IMR-90 (cell line): ENCODE results near the gene CD84. TPM values are rescaled to one million over a fixed set of nuclear protein-coding genes. Genes with fewer than 3 reads are reported as not detected.

ENCODE experiments used
- ATAC-seq: fragments of 200-7000 bp; cut with Tn5 transposase; 2 replicates; pipeline ENCODE4 v1.9.1; 2020; ENCODE audit warnings: low read depth, mild to moderate bottlenecking, moderate library complexity
- BruUV-seq: library from RNA; stranded (reverse); fragments of 400-500 nt; replicated peaks from 2 replicates; lab custom pipeline; 2021; lab: Mats Ljungman, UMichigan
- CTCF ChIA-PET: fragments of 300-600 bp; formaldehyde crosslinking; extraction: SDS; loops from one replicate; lab custom pipeline; 2021; ENCODE audit warnings: antibody characterized with exemption; lab: Yijun Ruan, JAX
- POLR2A ChIA-PET: fragments of 300-600 bp; sonication (Branson Sonifier 250); formaldehyde crosslinking; loops from one replicate; lab custom pipeline; 2022; ENCODE audit warnings: antibody characterized with exemption; ENCODE audit not compliant: unreplicated experiment; lab: Charles Lee
- DNase-seq: peaks from one replicate; pipeline ENCODE4 v3.0.0; 2013
- H2AFZ ChIP-seq: replicated peaks from 2 replicates; pipeline ENCODE3; 2013; ENCODE audit warnings: low read length, mild to moderate bottlenecking; ENCODE audit not compliant: poor library complexity
- H2AK5ac ChIP-seq: 2 replicates; pipeline ENCODE4 v1.6.1; 2013; ENCODE audit warnings: low read depth, low read length, inconsistent platforms
- H2AK9ac ChIP-seq: replicated peaks from 2 replicates; pipeline ENCODE3; 2013; ENCODE audit warnings: mild to moderate bottlenecking, low read depth, low read length, moderate library complexity; ENCODE audit not compliant: poor library complexity
- H2BK120ac ChIP-seq: 2 replicates; pipeline ENCODE4 v1.6.1; 2013; ENCODE audit warnings: low read depth, low read length, inconsistent platforms
- H2BK15ac ChIP-seq: 3 replicates; pipeline ENCODE4 v1.6.1; 2013; ENCODE audit warnings: low read depth, low read length, inconsistent platforms
- H2BK20ac ChIP-seq: 2 replicates; pipeline ENCODE4 v1.6.1; 2013; ENCODE audit warnings: low read depth, mild to moderate bottlenecking, inconsistent platforms, low read length, moderate library complexity
- H2BK5ac ChIP-seq: 2 replicates; pipeline ENCODE4 v1.6.1; 2013; ENCODE audit warnings: mild to moderate bottlenecking, low read depth, low read length, inconsistent platforms; ENCODE audit not compliant: poor library complexity, severe bottlenecking
- H3K14ac ChIP-seq: replicated peaks from 2 replicates; pipeline ENCODE4 v1.6.1; 2013; ENCODE audit warnings: low read depth, low read length, inconsistent platforms
- H3K18ac ChIP-seq: 2 replicates; pipeline ENCODE4 v1.6.1; 2013; ENCODE audit warnings: low read depth, low read length, control low read depth
- H3K23ac ChIP-seq: 2 replicates; pipeline ENCODE4 v1.6.1; 2013; ENCODE audit warnings: low read depth, low read length, inconsistent platforms
- H3K27ac ChIP-seq: 2 replicates; pipeline ENCODE4 v1.5.1; 2013; ENCODE audit warnings: mild to moderate bottlenecking, control low read depth, low read length; ENCODE audit not compliant: insufficient read depth
- H3K27me3 ChIP-seq: 2 replicates; pipeline ENCODE4 v1.6.1; 2013; ENCODE audit warnings: low read length; ENCODE audit not compliant: control insufficient read depth, insufficient read depth
- H3K36me3 ChIP-seq: 2 replicates; pipeline ENCODE4 v1.6.1; 2013; ENCODE audit warnings: low read length, mixed read lengths; ENCODE audit not compliant: control insufficient read depth, insufficient read depth
- H3K4ac ChIP-seq: 2 replicates; pipeline ENCODE4 v1.6.1; 2013; ENCODE audit warnings: low read depth, low read length, inconsistent platforms
- H3K4me1 ChIP-seq: 2 replicates; pipeline ENCODE4 v1.6.1; 2013; ENCODE audit warnings: low read length, mixed read lengths; ENCODE audit not compliant: control insufficient read depth, insufficient read depth
- H3K4me2 ChIP-seq: 2 replicates; pipeline ENCODE4 v1.6.1; 2013; ENCODE audit warnings: low read depth, mild to moderate bottlenecking, control low read depth, low read length, moderate library complexity
- H3K4me3 ChIP-seq: 2 replicates; pipeline ENCODE4 v1.5.1; 2013; ENCODE audit warnings: low read depth, mild to moderate bottlenecking, control low read depth, low read length, moderate library complexity; ENCODE audit not compliant: insufficient read depth
- H3K56ac ChIP-seq: 2 replicates; pipeline ENCODE4 v1.6.1; 2013; ENCODE audit warnings: low read length, inconsistent platforms; ENCODE audit not compliant: insufficient read depth; ENCODE audit errors: extremely low read depth
- H3K79me1 ChIP-seq, 2 experiments: 2 replicates each; pipeline ENCODE4 v1.6.1; 2013; ENCODE audit warnings: low read length in 2 of 2, inconsistent platforms in 1 of 2, low read depth in 1 of 2
- H3K9ac ChIP-seq: 2 replicates; pipeline ENCODE4 v1.6.1; 2013; ENCODE audit warnings: low read depth, low read length, control low read depth
- H3K9me1 ChIP-seq: 2 replicates; pipeline ENCODE4 v1.6.1; 2013; ENCODE audit warnings: low read length, inconsistent platforms; ENCODE audit not compliant: insufficient read depth
- H3K9me3 ChIP-seq: 2 replicates; pipeline ENCODE4 v1.6.1; 2013; ENCODE audit warnings: low read length; ENCODE audit not compliant: control insufficient read depth, insufficient read depth
- H4K20me1 ChIP-seq: 2 replicates; pipeline ENCODE4 v1.6.1; 2013; ENCODE audit warnings: low read length, inconsistent platforms; ENCODE audit not compliant: insufficient read depth
- H4K5ac ChIP-seq: 2 replicates; pipeline ENCODE4 v1.6.1; 2013; ENCODE audit warnings: mild to moderate bottlenecking, low read depth, low read length, control low read depth
- H4K8ac ChIP-seq, 2 experiments: 2 replicates each; pipeline ENCODE4 v1.6.1; 2013; ENCODE audit warnings: low read depth in 2 of 2, low read length in 2 of 2, control low read depth in 1 of 2, inconsistent platforms in 1 of 2
- H4K91ac ChIP-seq: 2 replicates; pipeline ENCODE4 v1.6.1; 2013; ENCODE audit warnings: low read depth, low read length, inconsistent platforms; ENCODE audit not compliant: insufficient read depth
- BHLHE40 ChIP-seq: fragments of 150-350 bp; IDR thresholded peaks from 2 replicates; pipeline ENCODE4 v1.6.1; 2016; ENCODE audit warnings: mild to moderate bottlenecking, low read depth, low read length
- CTCF ChIP-seq: conservative IDR thresholded peaks from 2 replicates; pipeline ENCODE4 v1.5.1; 2012; ENCODE audit warnings: mild to moderate bottlenecking, low read depth, low read length, improper control_type of control experiment
- RFX5 ChIP-seq: IDR thresholded peaks from 2 replicates; pipeline ENCODE4 v1.8.0; 2012; ENCODE audit warnings: low read depth, mild to moderate bottlenecking, low read length, moderate library complexity
- WGBS, 2 experiments: methylation state at CpG; one replicate each; pipeline versions ENCODE4 v1.1.5 to v1.1.7; 2013; ENCODE audit warnings: missing lambda C conversion rate in 2 of 2; ENCODE audit not compliant: insufficient read length in 1 of 2; ENCODE audit errors: extremely low coverage in 2 of 2; 5-methylcytosine and 5-hydroxymethylcytosine counted together
- dilution Hi-C: fragments of 300-500 bp; cut with HindIII; formaldehyde crosslinking; loops from one replicate; pipeline ENCODE4 v1.14.3; 2018; ENCODE audit warnings: low sequenced_read_pairs; ENCODE audit not compliant: unreplicated experiment
- in situ Hi-C: fragments of 300-500 bp; cut with MboI; formaldehyde crosslinking; loops from 3 replicates; pipeline ENCODE4 v1.14.3; 2019; ENCODE audit warnings: low sequenced_read_pairs, inconsistent platforms, mixed read lengths
- intact Hi-C: fragments of 100-400 bp; cut with micrococcal nuclease; formaldehyde crosslinking; loops from 2 replicates; pipeline ENCODE4 v1.10.0; 2022
- polyA plus RNA-seq, 3 experiments: library from polyadenylated mRNA; depleted of rRNA; stranded (reverse); fragments of >200 nt; gene quantifications; 2 replicates each; pipeline ENCODE4 v1.2.3, GENCODE V29; 2012; ENCODE audit warnings: low replicate concordance in 1 of 3
- total RNA-seq: library from RNA; depleted of rRNA; stranded (reverse); fragments of >200 nt; gene quantifications from 2 replicates; pipeline ENCODE4 v1.2.3, GENCODE V29; 2012

Gene CD84
- total and polyA plus RNA-seq, 2 of the 4 experiments (the other 2 are of a cell fraction): not detected

GRCh38 chr1:160606611-160607010 is 27.3 kb upstream of the CD84 start:
- no peak overlapping the region for H2AK5ac ChIP-seq
- no peaks in the 10 kb centered on the region for H3K36me3 ChIP-seq
- H3K18ac ChIP-seq: no peak overlapping the region
- H2BK5ac ChIP-seq: no peak overlapping the region
- no peak overlapping the region for H2BK120ac ChIP-seq
- in situ Hi-C loops (loop anchor here (5.0 to 25.0 kb wide), 2 partner anchors 179 to 419 kb away; partner anchors contain the start of gene CASQ1), intact Hi-C loops (loop anchor here (1.0 to 2.0 kb wide), 2 partner anchors 62 to 178 kb away; no protein-coding TSS in a partner anchor), dilution Hi-C loops (no loop called here)
- H3K9me1 ChIP-seq: no peaks in the 10 kb centered on the region
- CTCF ChIA-PET: interaction anchor here (0.6 to 1.4 kb wide), 2 partner anchors 124 to 505 kb away, joined by 3 read pairs; no protein-coding TSS in a partner anchor
- no peak overlapping the region for H4K91ac ChIP-seq
- H3K56ac ChIP-seq: no peak overlapping the region
- no peak overlapping the region for H3K27ac ChIP-seq
- no peak for ATAC-seq
- H4K8ac ChIP-seq: no peak overlapping the region
- no peaks in the 10 kb centered on the region for H3K9me3 ChIP-seq
- no peaks in the 10 kb centered on the region for H3K79me1 ChIP-seq
- H2BK15ac ChIP-seq: no peak overlapping the region
- H2AK9ac ChIP-seq: no peak overlapping the region
- BruUV-seq: no TSS peak
- no peak overlapping the region for H3K14ac ChIP-seq
- H2BK20ac ChIP-seq: no peak overlapping the region
- TF ChIP-seq RFX5 (no peak), BHLHE40 (no peak), CTCF (no peak)
- H2AFZ ChIP-seq: no peak overlapping the region
- H3K9ac ChIP-seq: no peak overlapping the region
- H3K4me3 ChIP-seq: no peak overlapping the region
- no peak for DNase-seq
- no peak overlapping the region for H4K5ac ChIP-seq
- no peaks in the 10 kb centered on the region; the same call in 1 of the 2 replicates for H3K27me3 ChIP-seq
- H4K20me1 ChIP-seq: no peaks in the 10 kb centered on the region
- no peak overlapping the region for H3K4me2 ChIP-seq
- POLR2A ChIA-PET: no interaction called here
- H3K4me1 ChIP-seq: no peaks in the 10 kb centered on the region
- no peak overlapping the region for H3K23ac ChIP-seq
- H3K4ac ChIP-seq: no peak overlapping the region
- 67% methylated on average over 1 of the region's 1 CpG; no CpG with 5 or more reads in 1 of the 2 experiments for WGBS, 2 experiments
